Endothelial cell of umbilical vein (primary cell): ENCODE data around the gene CBLC.
A peak's percentile ranks its signal among the peaks of the same experiment; 100 is the strongest.

Experiments used
- CTCF ChIP-seq, 2 donors: IDR thresholded peaks; 1 replicate in 1 of 2; 2 replicates in 1 of 2; pipeline ENCODE4 v1.5.1; 2011; ENCODE audit warnings: low read length in 2 of 2, mild to moderate bottlenecking in 2 of 2, moderate library complexity in 2 of 2, control low read depth in 1 of 2, inconsistent platforms in 1 of 2, low read depth in 1 of 2; ENCODE audit not compliant: insufficient read depth in 1 of 2; ENCODE audit errors: extremely low read depth in 1 of 2
- EZH2 ChIP-seq: IDR thresholded peaks from 2 replicates; pipeline ENCODE4 v1.6.1; 2012; ENCODE audit warnings: borderline replicate concordance, low read depth, mild to moderate bottlenecking, moderate library complexity, low read length, inconsistent platforms; ENCODE audit not compliant: severe bottlenecking
- JUN ChIP-seq: IDR thresholded peaks from 2 replicates; pipeline ENCODE4 v1.6.1; 2011; ENCODE audit warnings: borderline replicate concordance, low read depth; ENCODE audit not compliant: insufficient read length, insufficient read depth
- POLR2A ChIP-seq: IDR thresholded peaks from 2 replicates; pipeline ENCODE4 v1.6.1; 2012; ENCODE audit warnings: low read depth, mild to moderate bottlenecking, control low read depth, low read length

- TF ChIP-seq CTCF (IDR thresholded peaks at IDR 0.05; ENCODE audit: extremely low read depth in 1 of 2, insufficient read depth in 1 of 2, low read depth in 1 of 2, low read length in 2 of 2) (peak in 1 of 2 donors; percentile 14), EZH2 (no peak), POLR2A (no peak), JUN (no peak)
Measured at GRCh38 chr19:44740351-44740824, 37.3 kb upstream of the CBLC start.
